ENCODE measurements around the gene STARD7. TPM values are rescaled to one million over a fixed set of nuclear protein-coding genes. Genes with fewer than 3 reads are reported as not detected.
"Not testable (repeated sequence)": the region's sequence is repeated elsewhere in the genome, so short reads cannot be mapped to it uniquely, and the experiment has no call there.

The STARD7 gene, protein sequence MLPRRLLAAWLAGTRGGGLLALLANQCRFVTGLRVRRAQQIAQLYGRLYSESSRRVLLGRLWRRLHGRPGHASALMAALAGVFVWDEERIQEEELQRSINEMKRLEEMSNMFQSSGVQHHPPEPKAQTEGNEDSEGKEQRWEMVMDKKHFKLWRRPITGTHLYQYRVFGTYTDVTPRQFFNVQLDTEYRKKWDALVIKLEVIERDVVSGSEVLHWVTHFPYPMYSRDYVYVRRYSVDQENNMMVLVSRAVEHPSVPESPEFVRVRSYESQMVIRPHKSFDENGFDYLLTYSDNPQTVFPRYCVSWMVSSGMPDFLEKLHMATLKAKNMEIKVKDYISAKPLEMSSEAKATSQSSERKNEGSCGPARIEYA
- total RNA-seq (100 to 1,000 TPM; 162 to 290 (median 231) TPM), polyA plus RNA-seq (100 to 1,000 TPM; 111 to 472 (median 125) TPM)
- long read RNA-seq, donor 1, transcript STARD7-201 (8 exons, 3,368 nt), result major isoform, 347 of 418 reads
- long read RNA-seq, donor 1, partial matches to known transcripts, result 11 of 418 reads
- long read RNA-seq, donor 1, other reads (novel, unspliced or antisense), result 60 of 418 reads
- long read RNA-seq, donor 2, transcript STARD7-201 (8 exons, 3,368 nt), result major isoform, 544 of 645 reads
- long read RNA-seq, donor 2, partial matches to known transcripts, result 32 of 645 reads
- long read RNA-seq, donor 2, other reads (novel, unspliced or antisense), result 69 of 645 reads

DNA sequence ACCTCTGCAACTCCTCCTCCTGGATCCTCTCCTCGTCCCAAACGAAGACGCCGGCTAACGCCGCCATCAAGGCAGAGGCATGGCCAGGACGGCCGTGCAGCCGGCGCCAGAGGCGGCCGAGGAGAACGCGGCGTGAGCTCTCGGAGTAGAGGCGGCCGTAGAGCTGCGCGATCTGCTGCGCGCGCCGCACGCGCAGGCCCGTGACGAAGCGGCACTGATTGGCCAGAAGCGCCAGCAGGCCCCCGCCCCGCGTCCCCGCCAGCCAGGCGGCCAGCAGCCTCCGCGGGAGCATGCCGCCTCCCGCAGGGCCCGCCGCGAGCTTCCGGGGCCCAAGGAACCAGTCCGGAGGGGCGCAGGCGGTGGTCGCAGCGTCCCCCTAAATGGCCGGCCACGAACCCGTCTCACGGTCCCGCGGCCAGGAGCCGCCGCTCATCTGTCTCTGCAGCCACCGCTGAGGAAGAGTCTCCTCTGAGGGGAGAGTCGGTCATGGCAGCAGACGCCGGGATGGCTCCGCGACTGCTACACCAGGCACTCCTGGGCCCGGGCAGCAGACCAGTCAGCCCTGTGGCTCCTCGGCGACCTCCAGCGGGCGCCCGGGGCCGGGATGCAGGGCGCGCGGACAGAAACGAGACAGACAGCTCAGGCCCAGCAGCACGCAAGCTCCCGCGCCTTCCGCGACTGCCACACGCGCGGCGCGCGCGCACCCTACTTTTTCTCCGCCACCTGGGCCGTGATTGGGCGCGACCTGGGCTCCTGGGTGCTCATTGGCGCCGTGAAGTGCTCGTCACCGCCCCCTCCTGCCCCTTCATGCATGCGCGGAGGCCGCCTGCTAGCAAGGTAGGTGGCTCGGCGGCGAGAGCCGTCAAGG, at the start of gene STARD7:
Gene STARD7 (minus strand): TSS at position 685 of the 868 bp plus-strand sequence. CDS start 393 bp downstream, at position 292.
- peak within 1 kb of the TSS; percentile 99 for H3K27ac ChIP-seq
- DNase-seq, result peak; percentile 99
- peaks cover 32% of the 10 kb centered on the region for H3K4me1 ChIP-seq
- intact Hi-C loops (cut with DNase I), result no loop called here
- TF ChIP-seq, protein P1, sequence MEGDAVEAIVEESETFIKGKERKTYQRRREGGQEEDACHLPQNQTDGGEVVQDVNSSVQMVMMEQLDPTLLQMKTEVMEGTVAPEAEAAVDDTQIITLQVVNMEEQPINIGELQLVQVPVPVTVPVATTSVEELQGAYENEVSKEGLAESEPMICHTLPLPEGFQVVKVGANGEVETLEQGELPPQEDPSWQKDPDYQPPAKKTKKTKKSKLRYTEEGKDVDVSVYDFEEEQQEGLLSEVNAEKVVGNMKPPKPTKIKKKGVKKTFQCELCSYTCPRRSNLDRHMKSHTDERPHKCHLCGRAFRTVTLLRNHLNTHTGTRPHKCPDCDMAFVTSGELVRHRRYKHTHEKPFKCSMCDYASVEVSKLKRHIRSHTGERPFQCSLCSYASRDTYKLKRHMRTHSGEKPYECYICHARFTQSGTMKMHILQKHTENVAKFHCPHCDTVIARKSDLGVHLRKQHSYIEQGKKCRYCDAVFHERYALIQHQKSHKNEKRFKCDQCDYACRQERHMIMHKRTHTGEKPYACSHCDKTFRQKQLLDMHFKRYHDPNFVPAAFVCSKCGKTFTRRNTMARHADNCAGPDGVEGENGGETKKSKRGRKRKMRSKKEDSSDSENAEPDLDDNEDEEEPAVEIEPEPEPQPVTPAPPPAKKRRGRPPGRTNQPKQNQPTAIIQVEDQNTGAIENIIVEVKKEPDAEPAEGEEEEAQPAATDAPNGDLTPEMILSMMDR (IDR thresholded peaks at IDR 0.05), result no peak
- peak within 1 kb of the TSS; percentile 96 for H3K4me3 ChIP-seq
- 0 to 1% (median 0%) methylated on average over 80 to 100 of the region's 100 CpGs for WGBS, 3 donors
- no peaks in the 10 kb centered on the region for H3K27me3 ChIP-seq (ENCODE audit: insufficient read depth in 3 of 3, low read length in 2 of 3)
- no peaks in the 10 kb centered on the region for H3K36me3 ChIP-seq (ENCODE audit: insufficient read depth in 1 of 2, low read depth in 1 of 2)
- no peaks in the 10 kb centered on the region for H3K9me3 ChIP-seq
- peak; percentile 88 to 95 (median 92) for ATAC-seq

DNA sequence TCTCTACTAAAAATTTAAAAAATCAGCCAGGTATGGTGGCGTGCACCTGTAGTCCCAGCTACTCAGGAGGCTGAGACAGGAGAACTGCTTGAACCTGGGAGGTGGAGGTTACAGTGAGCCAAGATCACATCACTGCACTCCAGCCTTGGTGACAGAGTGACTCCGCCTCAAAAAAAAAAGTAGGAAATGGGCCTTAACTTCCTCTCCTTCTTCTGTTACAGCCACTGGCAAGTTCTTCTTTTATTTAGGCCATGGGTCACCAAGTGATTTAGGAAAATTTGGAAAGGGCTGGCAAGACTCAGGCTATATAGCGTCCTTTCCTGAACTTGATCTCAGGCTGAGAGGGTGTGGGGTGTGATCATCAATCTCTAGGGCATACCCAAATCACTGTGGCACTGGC, 49.1 kb upstream of the STARD7 start:
- H3K4me1 ChIP-seq, result peaks cover 100% of the 10 kb centered on the region
- H3K9me3 ChIP-seq; DNase-seq; H3K27me3 ChIP-seq (ENCODE audit: insufficient read depth in 3 of 3, low read length in 2 of 3); intact Hi-C loops (cut with DNase I); H3K4me3 ChIP-seq: not testable (repeated sequence)
- peaks cover 5 to 43% of the 10 kb centered on the region in 2 donors for H3K36me3 ChIP-seq (ENCODE audit: insufficient read depth in 1 of 2, low read depth in 1 of 2)
- peak overlapping the region; percentile 97 for H3K27ac ChIP-seq
- WGBS, 3 donors, result 50 to 73% (median 61%) methylated on average over 2 to 3 of the region's 3 CpGs
- peak in 2 of 4 donors; percentile 4 to 21 for ATAC-seq

- ATAC-seq, result no peak
- no peak for DNase-seq
- Histone ChIP-seq H3K27me3 (ENCODE audit: insufficient read depth in 3 of 3, low read length in 2 of 3) (no peaks in the 10 kb centered on the region), H3K36me3 (ENCODE audit: insufficient read depth in 1 of 2, low read depth in 1 of 2) (peaks cover 6 to 48% of the 10 kb centered on the region in 2 donors), H3K9me3 (no peaks in the 10 kb centered on the region), H3K4me1 (peaks cover 99% of the 10 kb centered on the region), H3K4me3 (no peak overlapping the region), H3K27ac (peak overlapping the region; percentile 97)
- TF ChIP-seq, protein P1 (IDR thresholded peaks at IDR 0.05), result no peak
- 63 to 70% (median 63%) methylated on average over 6 of the region's 6 CpGs for WGBS, 3 donors
- intact Hi-C loops (cut with DNase I), result no loop called here
Measured at GRCh38 chr2:96256611-96257113, 48.0 kb upstream of the STARD7 start.

DNA sequence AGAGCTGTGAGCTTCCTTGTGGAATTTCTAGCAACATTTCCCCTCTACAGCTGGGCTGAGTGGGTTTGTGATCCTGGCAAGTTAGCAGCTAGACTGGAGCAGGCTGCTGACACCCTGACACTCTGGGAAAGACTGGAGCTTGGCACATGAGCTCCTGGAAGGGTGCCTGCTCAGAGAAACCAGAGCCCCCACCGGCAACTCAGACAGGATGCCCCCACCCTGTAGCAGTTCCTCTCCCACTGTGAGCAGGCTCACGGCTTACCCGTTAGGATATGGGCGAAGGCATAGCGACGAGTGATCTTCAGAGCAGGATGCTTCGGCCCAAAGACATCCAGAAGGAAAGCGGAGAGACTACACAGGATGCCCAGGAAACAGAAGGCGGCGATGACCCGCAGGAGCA, 45.9 kb upstream of the STARD7 start:
- WGBS, 3 donors, result 56 to 67% (median 62%) methylated on average over 11 of the region's 11 CpGs
- H3K9me3 ChIP-seq, result no peaks in the 10 kb centered on the region
- intact Hi-C loops (cut with DNase I), result loop anchor here in 1 of 2 donors (5.0 kb wide), 1 partner anchor 42 kb away; no protein-coding TSS in a partner anchor
- peak in 1 of 2 donors; percentile 69 for DNase-seq
- peaks cover 6 to 46% of the 10 kb centered on the region in 2 donors for H3K36me3 ChIP-seq (ENCODE audit: insufficient read depth in 1 of 2, low read depth in 1 of 2)
- no peak overlapping the region for H3K4me3 ChIP-seq
- H3K27ac ChIP-seq, result peak overlapping the region; percentile 97
- TF ChIP-seq, protein P1 (IDR thresholded peaks at IDR 0.05), result no peak
- H3K4me1 ChIP-seq, result peaks cover 97% of the 10 kb centered on the region
- no peaks in the 10 kb centered on the region for H3K27me3 ChIP-seq (ENCODE audit: insufficient read depth in 3 of 3, low read length in 2 of 3)
- no peak for ATAC-seq

Data from psoas muscle (tissue), 8 donors.